Measurements from ENCODE around the gene NHERF1. TPM values are rescaled to one million over a fixed set of nuclear protein-coding genes. Genes with fewer than 3 reads are reported as not detected.

The NHERF1 gene
- total RNA-seq, 1 experiment from 2014 or later: 75.0 TPM

GRCh38 chr17:74731347-74731605 is 17.2 kb upstream of the NHERF1 start:
- no peaks in the 10 kb centered on the region for H3K36me3 ChIP-seq (ENCODE audit: low read depth, low read length)
- peaks cover 43% of the 10 kb centered on the region for H3K27me3 ChIP-seq (ENCODE audit: low read length)
- H4K20me1 ChIP-seq (ENCODE audit: low read length): no peaks in the 10 kb centered on the region
- no peak overlapping the region for H3K4me3 ChIP-seq (ENCODE audit: low read length)
- no peaks in the 10 kb centered on the region for H3K79me2 ChIP-seq (ENCODE audit: low read length)
- no peak for DNase-seq
- H2AFZ ChIP-seq (ENCODE audit: low read length): no peak overlapping the region
- no peak overlapping the region for H3K4me2 ChIP-seq (ENCODE audit: low read length)
- POLR2A ChIA-PET (ENCODE audit: unreplicated experiment): no interaction called here
- H3K27ac ChIP-seq (ENCODE audit: low read length): no peak overlapping the region
- CTCF ChIA-PET: no interaction called here
- no peak for ATAC-seq
- H3K4me1 ChIP-seq (ENCODE audit: insufficient read depth, low read length): peaks cover 11% of the 10 kb centered on the region; the same call in 1 of the 2 replicates
- BruUV-seq (replicated peaks): no TSS peak
- H3K9me2 ChIP-seq (replicated peaks; ENCODE audit: low read length): no peaks in the 10 kb centered on the region
- H3F3A ChIP-seq (ENCODE audit: low read length, unreplicated experiment): peaks cover 5% of the 10 kb centered on the region
- intact Hi-C loops (cut with micrococcal nuclease): no loop called here
- TF ChIP-seq CTCF (conservative IDR thresholded peaks at IDR 0.05; ENCODE audit: low read depth, low read length) (no peak), EZH2phosphoT487 (IDR thresholded peaks at IDR 0.05; ENCODE audit: borderline replicate concordance, low read length) (no peak), EZH2 (IDR thresholded peaks at IDR 0.05; ENCODE audit: low read length, unreplicated experiment) (no peak)
- no peak overlapping the region for H3K9ac ChIP-seq (ENCODE audit: low read length)
- no peaks in the 10 kb centered on the region for H3K9me3 ChIP-seq (ENCODE audit: low read length)

DNA sequence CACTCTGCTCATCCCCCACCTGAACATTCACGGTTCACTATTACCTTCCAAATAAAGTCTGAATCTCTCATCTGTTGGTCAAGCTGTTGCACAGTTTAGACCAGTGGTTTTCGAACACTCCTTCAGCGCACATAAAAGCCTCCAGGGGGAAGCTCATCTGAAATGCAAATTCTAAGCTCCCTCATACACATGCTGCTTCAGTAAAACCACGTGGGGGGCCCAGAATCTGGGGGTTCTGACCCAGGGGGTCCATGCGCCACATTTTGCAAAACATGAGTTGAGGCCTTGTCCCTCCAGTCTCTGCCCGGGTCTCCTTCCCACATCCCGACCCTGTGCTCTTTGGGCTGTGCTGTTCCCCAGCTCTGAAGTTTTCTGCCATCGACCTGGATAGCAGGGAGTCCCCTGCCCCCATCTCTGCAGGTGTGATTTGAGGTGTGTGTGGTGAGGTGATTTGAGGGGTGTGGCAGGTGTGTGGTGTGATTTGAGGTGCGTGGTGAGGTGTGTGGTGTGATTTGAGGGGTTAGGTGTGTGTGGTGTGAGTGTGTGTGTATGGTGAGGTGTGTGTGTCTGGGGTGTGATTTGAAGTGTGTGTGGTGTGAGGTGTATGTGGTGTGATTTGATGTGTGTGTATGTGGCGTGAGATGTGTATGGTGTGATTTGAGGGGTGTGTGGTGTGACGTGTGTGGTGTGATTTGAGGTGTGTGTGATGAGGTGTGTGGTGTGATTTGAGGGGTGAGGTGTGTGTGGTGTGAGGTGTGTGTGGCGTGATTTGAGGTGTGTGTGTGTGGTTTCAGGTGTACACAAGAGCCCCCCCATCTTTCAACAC is 16.2 kb upstream of the NHERF1 start:
- no peaks in the 10 kb centered on the region for H3K9me2 ChIP-seq (replicated peaks; ENCODE audit: low read length)
- ChIA-PET POLR2A (ENCODE audit: unreplicated experiment) (interaction anchor here (0.7 kb wide), 1 partner anchor 29 kb away, joined by 4 read pairs; no protein-coding TSS in a partner anchor), CTCF (no interaction called here)
- no peak overlapping the region for H3K9ac ChIP-seq (ENCODE audit: low read length)
- H3K27me3 ChIP-seq (ENCODE audit: low read length): peaks cover 44% of the 10 kb centered on the region
- H3K4me2 ChIP-seq (ENCODE audit: low read length): no peak overlapping the region
- no peak for DNase-seq
- no TSS peak for BruUV-seq (replicated peaks)
- H3K36me3 ChIP-seq (ENCODE audit: low read depth, low read length): no peaks in the 10 kb centered on the region
- no peak overlapping the region for H3K4me3 ChIP-seq (ENCODE audit: low read length)
- no peaks in the 10 kb centered on the region for H3K79me2 ChIP-seq (ENCODE audit: low read length)
- peaks cover 5% of the 10 kb centered on the region for H3F3A ChIP-seq (ENCODE audit: low read length, unreplicated experiment)
- H3K9me3 ChIP-seq (ENCODE audit: low read length): no peaks in the 10 kb centered on the region
- TF ChIP-seq CTCF (conservative IDR thresholded peaks at IDR 0.05; ENCODE audit: low read depth, low read length): no peak
- no peak for TF ChIP-seq EZH2 (IDR thresholded peaks at IDR 0.05; ENCODE audit: low read length, unreplicated experiment)
- TF ChIP-seq EZH2phosphoT487 (IDR thresholded peaks at IDR 0.05; ENCODE audit: borderline replicate concordance, low read length): no peak
- intact Hi-C loops (cut with micrococcal nuclease): no loop called here
- H4K20me1 ChIP-seq (ENCODE audit: low read length): no peaks in the 10 kb centered on the region
- peaks cover 11% of the 10 kb centered on the region; the same call in 1 of the 2 replicates for H3K4me1 ChIP-seq (ENCODE audit: insufficient read depth, low read length)
- H2AFZ ChIP-seq (ENCODE audit: low read length): no peak overlapping the region
- no peak overlapping the region for H3K27ac ChIP-seq (ENCODE audit: low read length)
- ATAC-seq: no peak

DNA sequence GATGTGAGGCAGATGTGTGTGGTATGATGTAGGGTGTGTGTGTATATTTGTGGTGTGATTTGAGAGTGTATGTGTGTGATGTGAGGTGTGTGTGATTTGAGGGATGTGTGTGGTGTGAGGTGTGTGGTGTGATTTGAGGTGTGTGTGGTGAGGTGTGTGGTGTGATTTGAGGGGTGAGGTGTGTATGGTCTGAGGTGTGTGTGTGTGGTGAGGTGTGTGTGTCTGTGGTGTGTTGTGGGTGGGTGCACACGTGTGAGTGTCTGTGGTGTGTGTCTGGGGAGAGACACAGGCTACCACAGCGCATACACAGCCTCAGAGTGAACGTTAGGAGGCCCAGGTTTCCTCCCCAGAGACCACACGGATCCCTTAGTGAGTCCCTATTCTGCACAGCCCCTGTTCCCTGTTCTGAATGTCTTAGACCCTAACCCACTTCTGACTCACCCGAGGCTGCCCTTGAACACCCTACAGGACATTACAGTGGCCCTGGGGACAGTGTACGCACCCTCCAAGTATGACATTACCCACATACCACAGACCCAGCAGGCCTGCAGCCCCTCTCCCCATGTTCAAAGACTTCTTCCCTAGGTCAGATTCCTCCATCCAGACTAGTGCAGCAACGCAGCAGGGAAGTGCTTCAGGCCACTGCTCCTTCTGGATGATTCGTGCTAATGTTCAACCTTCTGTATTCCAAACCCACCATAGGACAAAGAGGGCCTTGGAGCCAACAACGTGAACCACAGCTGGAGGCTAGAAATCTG is 14.9 kb upstream of the NHERF1 start:
- H3K4me2 ChIP-seq (ENCODE audit: low read length): no peak overlapping the region
- intact Hi-C loops (cut with micrococcal nuclease): no loop called here
- ATAC-seq: no peak

More for the DNA sequence above, 14.9 kb upstream of the NHERF1 start:
- Histone ChIP-seq H2AFZ (ENCODE audit: low read length) (no peak overlapping the region), H3F3A (ENCODE audit: low read length, unreplicated experiment) (peaks cover 2% of the 10 kb centered on the region), H3K4me1 (ENCODE audit: insufficient read depth, low read length) (peaks cover 21% of the 10 kb centered on the region), H3K9me3 (ENCODE audit: low read length) (no peaks in the 10 kb centered on the region), H3K79me2 (ENCODE audit: low read length) (no peaks in the 10 kb centered on the region), H3K9me2 (replicated peaks; ENCODE audit: low read length) (no peaks in the 10 kb centered on the region), H3K9ac (ENCODE audit: low read length) (no peak overlapping the region), H4K20me1 (ENCODE audit: low read length) (no peaks in the 10 kb centered on the region), H3K4me3 (ENCODE audit: low read length) (no peak overlapping the region), H3K36me3 (ENCODE audit: low read depth, low read length) (no peaks in the 10 kb centered on the region), H3K27me3 (ENCODE audit: low read length) (peaks cover 49% of the 10 kb centered on the region), H3K27ac (ENCODE audit: low read length) (no peak overlapping the region)
- BruUV-seq (replicated peaks): no TSS peak
- ChIA-PET CTCF (no interaction called here), POLR2A (ENCODE audit: unreplicated experiment) (no interaction called here)
- TF ChIP-seq CTCF (conservative IDR thresholded peaks at IDR 0.05; ENCODE audit: low read depth, low read length) (no peak), EZH2phosphoT487 (IDR thresholded peaks at IDR 0.05; ENCODE audit: borderline replicate concordance, low read length) (no peak), EZH2 (IDR thresholded peaks at IDR 0.05; ENCODE audit: low read length, unreplicated experiment) (no peak)
- no peak for DNase-seq
